Measurements from ENCODE around the gene UAP1L1. TPM values are rescaled to one million over a fixed set of nuclear protein-coding genes. Genes with fewer than 3 reads are reported as not detected.

UAP1L1 gene
- total RNA-seq, 4 donors from 2014 or later: 4.9 to 15.7 (median 6.6) TPM

DNA sequence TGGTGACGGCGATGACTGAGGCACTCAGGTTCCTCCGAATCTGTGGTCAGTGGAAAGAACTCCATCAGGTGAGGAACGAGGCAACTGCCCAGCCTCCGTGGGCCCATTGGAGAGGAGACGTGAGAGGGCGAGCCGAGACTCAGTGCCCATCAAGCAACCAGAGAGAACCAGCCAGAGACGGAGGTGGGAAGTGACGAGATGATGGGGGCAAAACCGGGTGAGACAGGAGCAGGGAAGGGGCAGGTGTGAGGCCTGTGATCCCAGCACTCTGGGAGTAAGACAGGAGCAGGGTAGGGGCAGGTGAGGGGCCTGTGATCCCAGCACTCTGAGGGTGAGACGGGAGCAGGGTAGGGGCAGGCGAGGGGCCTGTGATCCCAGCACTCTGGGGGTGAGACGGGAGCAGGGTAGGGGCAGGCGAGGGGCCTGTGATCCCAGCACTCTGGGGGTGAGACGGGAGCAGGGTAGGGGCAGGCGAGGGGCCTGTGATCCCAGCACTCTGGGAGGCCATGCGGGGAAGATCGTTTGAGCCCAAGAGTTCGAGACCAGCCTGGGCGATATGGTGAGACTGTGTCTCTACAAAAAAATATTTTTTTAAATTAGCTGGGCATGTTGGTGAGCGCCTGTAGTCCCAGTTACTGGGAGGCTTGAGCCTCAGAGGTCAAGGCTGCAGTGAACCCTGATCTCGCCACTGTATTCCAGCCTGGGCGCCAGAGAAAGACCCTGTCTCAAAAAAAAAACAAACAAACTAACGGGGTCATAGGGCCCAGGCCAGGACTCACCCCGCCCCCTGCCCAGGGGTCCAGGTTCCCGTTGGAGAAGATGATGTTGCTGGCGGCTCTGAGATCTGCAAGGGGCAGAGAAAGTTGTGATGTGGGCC is 33.8 kb downstream of the UAP1L1 start:
- no peak overlapping the region for H3K27ac ChIP-seq
- H3K4me3 ChIP-seq: no peak overlapping the region
- H3K27me3 ChIP-seq: peaks cover 0 to 6% of the 10 kb centered on the region in 2 donors
- DNase-seq: no peak
- TF ChIP-seq, protein P1, sequence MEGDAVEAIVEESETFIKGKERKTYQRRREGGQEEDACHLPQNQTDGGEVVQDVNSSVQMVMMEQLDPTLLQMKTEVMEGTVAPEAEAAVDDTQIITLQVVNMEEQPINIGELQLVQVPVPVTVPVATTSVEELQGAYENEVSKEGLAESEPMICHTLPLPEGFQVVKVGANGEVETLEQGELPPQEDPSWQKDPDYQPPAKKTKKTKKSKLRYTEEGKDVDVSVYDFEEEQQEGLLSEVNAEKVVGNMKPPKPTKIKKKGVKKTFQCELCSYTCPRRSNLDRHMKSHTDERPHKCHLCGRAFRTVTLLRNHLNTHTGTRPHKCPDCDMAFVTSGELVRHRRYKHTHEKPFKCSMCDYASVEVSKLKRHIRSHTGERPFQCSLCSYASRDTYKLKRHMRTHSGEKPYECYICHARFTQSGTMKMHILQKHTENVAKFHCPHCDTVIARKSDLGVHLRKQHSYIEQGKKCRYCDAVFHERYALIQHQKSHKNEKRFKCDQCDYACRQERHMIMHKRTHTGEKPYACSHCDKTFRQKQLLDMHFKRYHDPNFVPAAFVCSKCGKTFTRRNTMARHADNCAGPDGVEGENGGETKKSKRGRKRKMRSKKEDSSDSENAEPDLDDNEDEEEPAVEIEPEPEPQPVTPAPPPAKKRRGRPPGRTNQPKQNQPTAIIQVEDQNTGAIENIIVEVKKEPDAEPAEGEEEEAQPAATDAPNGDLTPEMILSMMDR (IDR thresholded peaks at IDR 0.05): no peak
- TF ChIP-seq POLR2A (IDR thresholded peaks at IDR 0.05): no peak
- peaks cover 0 to 63% (median 0%) of the 10 kb centered on the region in 3 donors for H3K36me3 ChIP-seq
- H3K9me3 ChIP-seq: no peaks in the 10 kb centered on the region
- peaks cover 0 to 17% (median 9%) of the 10 kb centered on the region in 4 donors for H3K4me1 ChIP-seq

DNA sequence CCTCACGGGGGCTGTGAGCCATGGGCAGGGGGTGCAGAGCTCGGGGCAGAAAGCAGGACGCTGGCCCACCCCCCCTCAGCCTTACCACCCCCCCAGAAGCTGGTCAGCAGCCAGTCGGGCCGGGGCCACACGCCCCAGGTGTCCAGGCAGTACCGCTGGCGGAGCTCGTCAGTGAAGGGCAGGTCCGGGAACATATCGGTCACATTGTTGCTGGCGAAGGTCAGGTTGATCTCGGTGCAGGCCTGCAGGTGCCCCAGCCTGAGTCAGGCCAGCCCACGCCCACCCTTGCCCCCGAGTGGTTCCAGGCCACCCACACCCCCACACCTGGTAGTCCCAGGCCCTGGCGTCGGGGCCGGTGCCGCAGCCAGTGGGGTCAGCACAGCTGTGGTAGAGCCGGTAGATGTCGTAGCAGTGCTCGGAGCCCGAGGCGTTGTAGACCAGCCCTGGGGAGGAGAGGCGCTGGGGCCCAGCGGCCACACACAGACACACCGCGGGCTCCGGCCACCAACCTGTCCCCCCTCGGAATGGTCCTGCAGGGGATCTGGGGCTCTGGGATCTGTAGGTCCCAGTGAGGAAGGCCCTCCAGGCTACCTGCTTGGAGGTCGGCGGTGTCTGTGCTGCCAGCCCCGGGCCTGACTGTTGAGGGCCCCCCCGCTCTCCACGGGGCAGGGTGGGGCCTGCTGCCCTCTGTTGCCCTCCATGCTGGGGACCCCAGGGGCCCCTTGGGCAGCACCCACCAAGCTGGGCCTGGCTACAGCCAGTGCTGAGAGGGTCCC is 34.7 kb downstream of the UAP1L1 start:
- peaks cover 0 to 17% (median 9%) of the 10 kb centered on the region in 4 donors for H3K4me1 ChIP-seq
- TF ChIP-seq POLR2A (IDR thresholded peaks at IDR 0.05): no peak
- TF ChIP-seq, protein P1 (IDR thresholded peaks at IDR 0.05): no peak
- no peak overlapping the region for H3K27ac ChIP-seq
- H3K27me3 ChIP-seq: peaks cover 0 to 6% of the 10 kb centered on the region in 2 donors
- H3K36me3 ChIP-seq: peaks cover 0 to 55% (median 0%) of the 10 kb centered on the region in 3 donors
- H3K4me3 ChIP-seq: no peak overlapping the region
- H3K9me3 ChIP-seq: no peaks in the 10 kb centered on the region
- no peak for DNase-seq

DNA sequence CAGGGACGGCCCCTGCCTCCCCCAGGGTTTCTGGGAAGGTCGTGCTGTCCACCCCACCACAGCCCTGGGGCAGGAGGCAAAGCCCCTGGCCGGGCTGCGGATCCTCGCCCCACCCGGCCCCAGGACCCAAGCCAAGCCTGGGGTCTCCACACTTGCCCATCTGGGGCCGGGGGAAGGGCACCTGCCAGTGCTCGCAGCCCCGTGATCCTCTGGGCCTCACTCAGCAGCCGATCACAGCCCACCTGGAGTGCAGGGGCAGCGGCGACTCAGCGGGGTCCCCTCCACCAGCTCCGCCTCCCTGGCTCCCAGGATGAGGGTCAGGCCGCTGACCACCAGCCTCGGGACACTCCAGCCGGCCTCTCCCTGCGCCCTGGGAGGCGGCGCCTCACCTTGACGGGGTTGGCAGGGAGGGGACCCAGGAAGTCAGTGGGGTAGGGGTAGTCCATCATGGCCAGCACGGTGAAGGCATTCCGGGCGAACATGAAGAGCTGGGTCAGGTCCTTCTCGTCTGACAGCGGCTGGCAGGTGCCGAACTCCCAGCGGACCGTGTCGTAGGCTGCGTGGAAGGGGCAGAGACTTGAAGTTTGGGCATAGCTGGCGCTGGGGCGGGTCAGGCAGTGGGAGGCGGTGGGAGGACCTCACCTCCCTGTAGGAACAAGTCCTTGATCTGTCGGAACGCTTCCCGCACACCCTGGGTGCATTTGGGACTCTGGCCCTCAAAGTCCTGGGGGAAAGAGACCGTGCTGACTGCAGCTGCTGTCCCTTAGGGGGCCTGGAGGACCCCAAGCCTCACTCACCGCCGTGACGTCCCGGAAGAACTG is 35.5 kb downstream of the UAP1L1 start:
- Histone ChIP-seq H3K4me1 (peaks cover 0 to 17% (median 9%) of the 10 kb centered on the region in 4 donors), H3K4me3 (no peak overlapping the region), H3K9me3 (no peaks in the 10 kb centered on the region), H3K27me3 (peaks cover 0 to 6% of the 10 kb centered on the region in 2 donors), H3K36me3 (peaks cover 0 to 47% (median 0%) of the 10 kb centered on the region in 3 donors), H3K27ac (no peak overlapping the region)
- DNase-seq: peak in 1 of 3 donors; percentile 49
- TF ChIP-seq POLR2A (IDR thresholded peaks at IDR 0.05): no peak
- TF ChIP-seq, protein P1 (IDR thresholded peaks at IDR 0.05): no peak

DNA sequence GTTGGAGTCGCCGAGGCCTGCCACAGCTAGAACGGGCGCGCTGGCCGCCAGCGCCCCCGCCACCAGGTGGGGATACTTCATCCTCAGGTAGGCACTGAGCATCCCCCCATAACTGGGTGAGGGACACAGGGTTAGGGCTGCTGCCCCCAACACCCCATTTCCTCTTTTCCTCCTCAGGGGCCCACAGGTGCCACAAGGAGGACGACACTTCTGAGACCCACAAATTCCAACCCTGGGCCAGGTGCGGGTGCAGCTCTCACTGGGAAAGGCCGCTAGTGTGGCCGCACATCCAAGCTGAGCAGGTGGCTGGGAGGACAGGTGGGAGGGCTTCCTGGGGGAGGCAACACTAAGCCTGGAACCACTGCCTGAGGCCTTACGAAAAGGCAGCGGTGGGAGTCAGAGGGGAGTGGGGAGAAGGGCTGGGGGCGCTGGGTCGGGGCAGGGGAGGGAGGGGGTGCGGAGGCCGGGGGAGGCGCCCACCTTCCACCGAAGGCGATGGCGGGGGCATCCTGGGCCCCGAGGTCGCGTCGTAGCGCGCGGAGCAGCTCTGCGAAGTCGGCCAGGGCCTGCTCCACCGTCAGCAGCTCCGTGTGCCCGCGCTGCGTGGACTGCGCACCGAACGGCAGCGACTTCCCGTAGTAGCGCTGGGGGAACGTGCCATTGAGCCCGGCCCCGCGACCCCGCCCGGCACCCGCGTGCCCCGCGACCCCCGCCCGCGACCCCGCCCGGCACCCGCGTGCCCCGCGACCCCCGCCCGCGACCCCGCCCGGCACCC is 36.3 kb downstream of the UAP1L1 start:
- Histone ChIP-seq H3K27me3 (peaks cover 0 to 6% of the 10 kb centered on the region in 2 donors), H3K4me1 (peaks cover 0 to 17% (median 9%) of the 10 kb centered on the region in 4 donors), H3K36me3 (peaks cover 0 to 40% (median 0%) of the 10 kb centered on the region in 3 donors), H3K27ac (peak overlapping the region in 1 of 4 donors; percentile 88), H3K4me3 (peak overlapping the region; percentile 10 to 99 (median 85)), H3K9me3 (no peaks in the 10 kb centered on the region)
- no peak for TF ChIP-seq POLR2A (IDR thresholded peaks at IDR 0.05)
- peak in 1 of 3 donors; percentile 47 for DNase-seq

DNA sequence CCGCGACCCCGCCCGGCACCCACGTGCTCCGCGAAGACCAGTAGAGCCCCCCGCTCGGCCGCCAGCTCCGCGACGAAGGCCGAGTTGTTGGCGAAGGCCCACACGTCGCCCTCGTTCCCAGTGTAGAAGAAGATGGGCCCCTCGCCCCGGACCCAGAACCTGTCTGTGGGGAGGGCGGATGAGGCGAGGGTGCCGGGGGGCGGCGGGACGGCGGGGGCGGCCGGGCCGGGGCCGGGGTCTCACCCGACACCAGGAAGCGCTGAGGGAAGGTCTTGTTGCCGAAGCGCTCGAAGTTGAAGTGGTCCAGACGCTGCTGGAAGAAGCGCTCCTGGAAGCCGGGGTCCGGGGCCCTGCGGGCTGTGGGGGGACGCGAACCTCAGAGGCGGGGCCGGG is 36.9 kb downstream of the UAP1L1 start:
- DNase-seq: no peak
- Histone ChIP-seq H3K4me3 (peak overlapping the region; percentile 53 to 99 (median 85)), H3K27ac (peak overlapping the region in 3 of 4 donors; percentile 15 to 88 (median 37)), H3K9me3 (no peaks in the 10 kb centered on the region), H3K36me3 (peaks cover 0 to 34% (median 0%) of the 10 kb centered on the region in 3 donors), H3K27me3 (peaks cover 0 to 6% of the 10 kb centered on the region in 2 donors), H3K4me1 (peaks cover 0 to 17% (median 9%) of the 10 kb centered on the region in 4 donors)
- TF ChIP-seq, protein P1 (IDR thresholded peaks at IDR 0.05): no peak
- no peak for TF ChIP-seq POLR2A (IDR thresholded peaks at IDR 0.05)
